ENCODE data around the gene CCDC92.

- TF ChIP-seq REST (IDR thresholded peaks at IDR 0.05; ENCODE audit: low read depth) = no peak
- TF ChIP-seq CREB1 (IDR thresholded peaks at IDR 0.05; ENCODE audit: low read depth) = no peak
- no peak for TF ChIP-seq FOXM1 (IDR thresholded peaks at IDR 0.05; ENCODE audit: borderline replicate concordance, low read depth)
- no peak for TF ChIP-seq EP300 (IDR thresholded peaks at IDR 0.05; ENCODE audit: borderline replicate concordance)
- TF ChIP-seq MAX (IDR thresholded peaks at IDR 0.05) = no peak
- no peak for TF ChIP-seq TCF12 (IDR thresholded peaks at IDR 0.05; ENCODE audit: low read depth)
- no peak for TF ChIP-seq NFIC (IDR thresholded peaks at IDR 0.05)
- no peak for TF ChIP-seq YY1 (IDR thresholded peaks at IDR 0.05; ENCODE audit: low read depth)
- no peak for TF ChIP-seq TAF1 (IDR thresholded peaks at IDR 0.05; ENCODE audit: low read depth)
- TF ChIP-seq USF1 (IDR thresholded peaks at IDR 0.05) = no peak
Measured at GRCh38 chr12:123962513-123962912, 10.1 kb downstream of the CCDC92 start.
